NCI-H2196 (cell line): Measurements from ENCODE around the gene PTPN3.
A peak's percentile ranks its signal among the peaks of the same experiment; 100 is the strongest.
"Not testable (repeated sequence)": the region's sequence is repeated elsewhere in the genome, so short reads cannot be mapped to it uniquely, and the experiment has no call there.

Experiments
- DNase-seq: peaks from one replicate; lab custom pipeline; 2025; ENCODE audit not compliant: unreplicated experiment; lab: John Stamatoyannopoulos, UW

Gene PTPN3

GRCh38 chr9:109401990-109402318 lies 96.2 kb downstream of the PTPN3 start:
- no peak for DNase-seq

- DNase-seq, result peak; percentile 78
These were observed 96.7 kb downstream of the PTPN3 start for GRCh38 chr9:109401169-109401989.

GRCh38 chr9:109399258-109399767 lies 98.8 kb downstream of the PTPN3 start:
- DNase-seq, result no peak

- no peak for DNase-seq
These were observed 106.9 kb downstream of the PTPN3 start for GRCh38 chr9:109391176-109391575.

- DNase-seq, result no peak
These were observed 110.3 kb downstream of the PTPN3 start for GRCh38 chr9:109387856-109388255.

GRCh38 chr9:109387206-109387605 lies 110.9 kb downstream of the PTPN3 start:
- DNase-seq, result no peak

GRCh38 chr9:109385499-109385898 lies 112.6 kb downstream of the PTPN3 start:
- no peak for DNase-seq

- DNase-seq, result no peak
These were observed 114.2 kb downstream of the PTPN3 start for GRCh38 chr9:109383947-109384346.

GRCh38 chr9:109383356-109383755 lies 114.8 kb downstream of the PTPN3 start:
- no peak for DNase-seq

- no peak for DNase-seq
These were observed 115.5 kb downstream of the PTPN3 start for GRCh38 chr9:109382585-109382984.

- DNase-seq, result no peak
These were observed 115.9 kb downstream of the PTPN3 start for GRCh38 chr9:109382182-109382581.

- DNase-seq, result no peak
These were observed 116.9 kb downstream of the PTPN3 start for GRCh38 chr9:109381011-109381729.

GRCh38 chr9:109379513-109379912 lies 118.6 kb downstream of the PTPN3 start:
- DNase-seq, result no peak

GRCh38 chr9:109378316-109378715 lies 119.8 kb downstream of the PTPN3 start:
- no peak for DNase-seq

- DNase-seq, result no peak
These were observed 125.9 kb downstream of the PTPN3 start for GRCh38 chr9:109372246-109372645.

- DNase-seq, result no peak
These were observed 126.7 kb downstream of the PTPN3 start for GRCh38 chr9:109371374-109371773.

- no peak for DNase-seq
These were observed 128.8 kb downstream of the PTPN3 start for GRCh38 chr9:109369285-109369684.

GRCh38 chr9:109360771-109361170 lies 137.3 kb downstream of the PTPN3 start:
- DNase-seq, result no peak

- DNase-seq, result not testable (repeated sequence)
These were observed 139.0 kb downstream of the PTPN3 start for GRCh38 chr9:109358968-109359603.

GRCh38 chr9:109355564-109356297 lies 142.4 kb downstream of the PTPN3 start:
- DNase-seq, result no peak

GRCh38 chr9:109354190-109354589 lies 143.9 kb downstream of the PTPN3 start:
- DNase-seq, result no peak
